Neural cell (in vitro differentiated cells): ENCODE data around the gene UIMC1. TPM values are rescaled to one million over a fixed set of nuclear protein-coding genes. Genes with fewer than 3 reads are reported as not detected.

Experiments used
- H2AFZ ChIP-seq: fragments of 200-600, 300-800 bp; sonication (generic), shearing (Covaris generic); 2 replicates; pipeline ENCODE4 v1.6.0; 2014; ENCODE audit warnings: low read depth, mild to moderate bottlenecking, antibody characterized with exemption, low read length, moderate library complexity
- H3F3A ChIP-seq: fragments of 200-600 bp; shearing (Covaris generic); 2 replicates; pipeline ENCODE4 v1.6.1; 2016; ENCODE audit warnings: mild to moderate bottlenecking, moderate library complexity, mixed read lengths, antibody characterized with exemption, low read length; ENCODE audit not compliant: insufficient read depth, poor library complexity, severe bottlenecking
- H3K27ac ChIP-seq: fragments of 200-600, 300-800 bp; sonication (generic), shearing (Covaris generic); 2 replicates; pipeline ENCODE4 v1.5.1; 2014; ENCODE audit warnings: mild to moderate bottlenecking, low read length, moderate library complexity
- H3K27me3 ChIP-seq: fragments of 300-800, 200-600 bp; sonication (generic), shearing (Covaris generic); 2 replicates; pipeline ENCODE4 v1.6.0; 2014; ENCODE audit warnings: mild to moderate bottlenecking, low read depth, low read length, moderate library complexity; ENCODE audit not compliant: insufficient read depth
- H3K36me3 ChIP-seq: fragments of 300-800, 200-600 bp; sonication (generic), shearing (Covaris generic); 2 replicates; pipeline ENCODE4 v1.5.1; 2014; ENCODE audit warnings: mild to moderate bottlenecking, antibody characterized with exemption, low read length, moderate library complexity; ENCODE audit not compliant: insufficient read depth
- H3K4me2 ChIP-seq: fragments of 300-800, 200-600 bp; sonication (generic), shearing (Covaris generic); 2 replicates; pipeline ENCODE4 v1.6.0; 2014; ENCODE audit warnings: mild to moderate bottlenecking, low read length
- H3K4me3 ChIP-seq: fragments of 300-800, 200-600 bp; sonication (generic), shearing (Covaris generic); 2 replicates; pipeline ENCODE4 v1.5.1; 2014; ENCODE audit warnings: mild to moderate bottlenecking, low read length, moderate library complexity
- H3K79me2 ChIP-seq: fragments of 200-600 bp; shearing (Covaris generic); replicated peaks from 2 replicates; pipeline ENCODE4 v1.6.0; 2014; ENCODE audit warnings: mild to moderate bottlenecking, low read length, moderate library complexity; ENCODE audit not compliant: insufficient read depth
- H3K9ac ChIP-seq: fragments of 300-800, 200-600 bp; sonication (generic), shearing (Covaris generic); 2 replicates; pipeline ENCODE4 v1.6.1; 2016; ENCODE audit warnings: mild to moderate bottlenecking, low read length, mixed read lengths
- H3K9me2 ChIP-seq: fragments of 200-600 bp; shearing (Covaris generic); 2 replicates; pipeline ENCODE4 v1.6.1; 2016; ENCODE audit warnings: mild to moderate bottlenecking, low read length, mixed read lengths; ENCODE audit not compliant: insufficient read depth
- H3K9me3 ChIP-seq: fragments of 200-600, 300-800 bp; sonication (generic), shearing (Covaris generic); 2 replicates; pipeline ENCODE4 v1.6.1; 2016; ENCODE audit warnings: mild to moderate bottlenecking, mixed run types, low read length, moderate library complexity, mixed read lengths
- H4K20me1 ChIP-seq: fragments of 200-600 bp; shearing (Covaris generic); 2 replicates; pipeline ENCODE4 v1.6.1; 2016; ENCODE audit warnings: mild to moderate bottlenecking, mixed run types; ENCODE audit not compliant: insufficient read depth
- CTCF ChIP-seq: fragments of 450-650 bp; IDR thresholded peaks from 2 replicates; pipeline ENCODE4 v1.5.1; 2014; ENCODE audit warnings: antibody characterized with exemption, mild to moderate bottlenecking, moderate library complexity; ENCODE audit not compliant: poor library complexity, severe bottlenecking
- EP300 ChIP-seq: fragments of 450-650 bp; conservative IDR thresholded peaks from 2 replicates; pipeline ENCODE4 v1.6.1; 2014; ENCODE audit warnings: antibody characterized with exemption, mild to moderate bottlenecking, moderate library complexity; ENCODE audit not compliant: poor library complexity, severe bottlenecking
- EZH2 ChIP-seq: fragments of 200-600, 300-800 bp; shearing (Covaris generic), sonication (generic); IDR thresholded peaks from 2 replicates; pipeline ENCODE4 v1.6.1; 2014; ENCODE audit warnings: antibody characterized with exemption, low read length, borderline replicate concordance, mild to moderate bottlenecking; ENCODE audit not compliant: insufficient read depth, poor library complexity, severe bottlenecking
- MXI1 ChIP-seq: fragments of 450-650 bp; conservative IDR thresholded peaks from 2 replicates; pipeline ENCODE4 v1.6.1; 2014; ENCODE audit warnings: antibody characterized with exemption, mild to moderate bottlenecking; ENCODE audit not compliant: poor library complexity, severe bottlenecking
- POLR2AphosphoS5 ChIP-seq: IDR thresholded peaks from 2 replicates; pipeline ENCODE4 v1.6.1; 2012
- RAD21 ChIP-seq: fragments of 450-650 bp; conservative IDR thresholded peaks from 2 replicates; pipeline ENCODE4 v1.6.1; 2014; ENCODE audit warnings: antibody characterized with exemption, mild to moderate bottlenecking, moderate library complexity
- REST ChIP-seq: IDR thresholded peaks from 2 replicates; pipeline ENCODE4 v1.6.1; 2012; ENCODE audit warnings: borderline replicate concordance
- SMC3 ChIP-seq: fragments of 450-650 bp; conservative IDR thresholded peaks from 2 replicates; pipeline ENCODE4 v1.6.1; 2014; ENCODE audit warnings: antibody characterized with exemption, mild to moderate bottlenecking, moderate library complexity; ENCODE audit not compliant: poor library complexity
- TAF1 ChIP-seq: IDR thresholded peaks from 2 replicates; pipeline ENCODE4 v1.6.1; 2012; ENCODE audit warnings: low read depth
- polyA plus RNA-seq: library from polyadenylated mRNA; depleted of rRNA; stranded (reverse); fragments of >200 nt; gene quantifications from 2 replicates; pipeline ENCODE4 v1.2.3, GENCODE V29; 2014

The UIMC1 gene
- polyA plus RNA-seq, 1 donor from 2014 or later, result 74.0 TPM

GRCh38 chr5:177044641-177045040, 38.1 kb upstream of the UIMC1 start:
- no peak overlapping the region for H3K4me3 ChIP-seq
- H3K36me3 ChIP-seq, result peaks cover 5% of the 10 kb centered on the region
- H4K20me1 ChIP-seq, result no peaks in the 10 kb centered on the region
- no peak overlapping the region for H3K27ac ChIP-seq
- no peaks in the 10 kb centered on the region for H3K9me2 ChIP-seq
- no peaks in the 10 kb centered on the region for H3K9me3 ChIP-seq
- no peak overlapping the region for H2AFZ ChIP-seq
- H3K79me2 ChIP-seq, result no peaks in the 10 kb centered on the region
- H3K9ac ChIP-seq, result no peak overlapping the region
- no peaks in the 10 kb centered on the region for H3K27me3 ChIP-seq
- no peak for TF ChIP-seq TAF1
- TF ChIP-seq POLR2AphosphoS5, result no peak
- no peak for TF ChIP-seq REST
- TF ChIP-seq SMC3, result no peak
- TF ChIP-seq CTCF, result no peak
- TF ChIP-seq RAD21, result no peak
- no peak for TF ChIP-seq MXI1
- no peak for TF ChIP-seq EP300
- no peak for TF ChIP-seq EZH2
- no peak overlapping the region for H3K4me2 ChIP-seq
- no peaks in the 10 kb centered on the region for H3F3A ChIP-seq

- Histone ChIP-seq H3K27ac (no peak overlapping the region), H3K9ac (no peak overlapping the region), H3K9me2 (no peaks in the 10 kb centered on the region), H3K4me3 (no peak overlapping the region), H3K27me3 (no peaks in the 10 kb centered on the region), H3F3A (no peaks in the 10 kb centered on the region), H3K4me2 (no peak overlapping the region), H2AFZ (no peak overlapping the region), H3K36me3 (peaks cover 5% of the 10 kb centered on the region), H3K9me3 (no peaks in the 10 kb centered on the region), H4K20me1 (no peaks in the 10 kb centered on the region), H3K79me2 (no peaks in the 10 kb centered on the region)
- TF ChIP-seq TAF1, result no peak
Measured at GRCh38 chr5:177043958-177044357, 37.4 kb upstream of the UIMC1 start.

GRCh38 chr5:177043114-177043513, 36.5 kb upstream of the UIMC1 start:
- Histone ChIP-seq H2AFZ (no peak overlapping the region), H3K9me2 (no peaks in the 10 kb centered on the region), H3K79me2 (no peaks in the 10 kb centered on the region), H3K27me3 (no peaks in the 10 kb centered on the region), H4K20me1 (no peaks in the 10 kb centered on the region), H3K36me3 (peaks cover 5% of the 10 kb centered on the region), H3K27ac (no peak overlapping the region), H3K9me3 (no peaks in the 10 kb centered on the region), H3K9ac (no peak overlapping the region), H3K4me2 (no peak overlapping the region), H3K4me3 (no peak overlapping the region), H3F3A (no peaks in the 10 kb centered on the region)
- TF ChIP-seq EP300 (no peak), REST (no peak), EZH2 (no peak), POLR2AphosphoS5 (no peak), SMC3 (no peak), RAD21 (no peak), MXI1 (no peak), CTCF (no peak), TAF1 (no peak)
